ENCODE measurements around the gene SFMBT2. TPM values are rescaled to one million over a fixed set of nuclear protein-coding genes. Genes with fewer than 3 reads are reported as not detected.

SFMBT2 gene
- total and polyA plus RNA-seq, 2 experiments from 2014 or later = 4.3 to 5.9 TPM

DNA sequence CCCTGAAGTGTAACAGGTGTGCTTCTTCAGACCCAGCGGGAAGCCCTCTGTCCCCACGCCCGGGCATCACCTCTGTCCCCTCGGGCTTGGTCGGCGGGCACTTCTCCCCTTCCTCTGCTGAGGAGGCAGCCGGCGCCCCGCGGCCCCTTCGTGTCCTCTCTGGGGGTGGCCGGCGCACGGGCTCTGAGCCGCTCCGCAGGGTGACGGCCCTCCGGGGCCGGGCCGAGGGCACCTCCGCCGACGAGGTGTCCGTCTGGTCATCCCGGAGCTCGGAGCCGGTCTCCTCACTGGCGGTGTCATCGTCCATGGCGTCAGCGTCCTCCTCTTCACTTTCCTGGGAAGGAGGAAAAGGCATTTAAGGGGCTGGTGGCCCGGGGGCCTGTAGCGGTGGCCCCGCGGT, 239.0 kb downstream of the SFMBT2 start:
- no peak for DNase-seq (ENCODE audit: low read depth in 1 of 2, low spot score in 1 of 2)
- TF ChIP-seq, protein P1, sequence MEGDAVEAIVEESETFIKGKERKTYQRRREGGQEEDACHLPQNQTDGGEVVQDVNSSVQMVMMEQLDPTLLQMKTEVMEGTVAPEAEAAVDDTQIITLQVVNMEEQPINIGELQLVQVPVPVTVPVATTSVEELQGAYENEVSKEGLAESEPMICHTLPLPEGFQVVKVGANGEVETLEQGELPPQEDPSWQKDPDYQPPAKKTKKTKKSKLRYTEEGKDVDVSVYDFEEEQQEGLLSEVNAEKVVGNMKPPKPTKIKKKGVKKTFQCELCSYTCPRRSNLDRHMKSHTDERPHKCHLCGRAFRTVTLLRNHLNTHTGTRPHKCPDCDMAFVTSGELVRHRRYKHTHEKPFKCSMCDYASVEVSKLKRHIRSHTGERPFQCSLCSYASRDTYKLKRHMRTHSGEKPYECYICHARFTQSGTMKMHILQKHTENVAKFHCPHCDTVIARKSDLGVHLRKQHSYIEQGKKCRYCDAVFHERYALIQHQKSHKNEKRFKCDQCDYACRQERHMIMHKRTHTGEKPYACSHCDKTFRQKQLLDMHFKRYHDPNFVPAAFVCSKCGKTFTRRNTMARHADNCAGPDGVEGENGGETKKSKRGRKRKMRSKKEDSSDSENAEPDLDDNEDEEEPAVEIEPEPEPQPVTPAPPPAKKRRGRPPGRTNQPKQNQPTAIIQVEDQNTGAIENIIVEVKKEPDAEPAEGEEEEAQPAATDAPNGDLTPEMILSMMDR (IDR thresholded peaks at IDR 0.05; ENCODE audit: low read depth, low read length) = no peak
- H3K4me1 ChIP-seq (ENCODE audit: low read depth) = no peaks in the 10 kb centered on the region
- H3K36me3 ChIP-seq = peaks cover 5% of the 10 kb centered on the region
- H3K9me3 ChIP-seq (ENCODE audit: low read depth) = no peaks in the 10 kb centered on the region
- no peak overlapping the region for H3K4me3 ChIP-seq
- no peaks in the 10 kb centered on the region for H3K27me3 ChIP-seq
- H3K27ac ChIP-seq = no peak overlapping the region

DNA sequence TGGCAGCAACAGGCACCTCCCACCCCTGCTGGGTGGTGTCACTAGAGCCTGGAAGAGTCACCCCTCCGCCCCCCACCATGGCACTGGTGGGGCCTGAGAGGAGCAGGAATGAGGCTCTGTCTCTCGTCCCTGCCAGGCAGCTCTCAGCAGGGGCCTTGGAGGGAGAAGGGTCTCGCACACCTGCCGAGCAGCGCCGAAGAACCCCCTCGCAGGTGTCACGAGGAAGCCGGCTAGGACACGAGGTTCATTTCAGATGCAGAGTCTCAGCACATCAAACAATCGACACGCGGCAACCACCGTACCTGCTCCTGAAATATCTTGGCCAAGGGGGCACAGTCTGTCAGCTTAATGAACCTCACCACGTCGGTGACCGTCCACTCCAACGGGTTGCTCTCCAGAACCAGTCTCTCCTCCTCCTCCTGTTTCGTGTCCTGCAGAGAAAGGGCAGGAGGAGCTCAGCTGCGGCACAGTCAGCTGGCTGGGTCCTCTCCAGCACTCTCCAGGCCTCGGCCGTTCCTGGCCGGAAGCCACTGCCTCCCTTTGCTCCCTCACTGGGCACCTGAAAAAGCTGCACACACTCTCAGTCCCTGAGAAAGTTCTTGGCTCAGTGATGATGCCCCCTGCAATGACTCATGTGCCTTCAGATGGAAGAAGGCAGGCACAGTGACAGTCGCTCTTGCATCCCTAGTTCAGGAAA, 240.1 kb downstream of the SFMBT2 start:
- H3K36me3 ChIP-seq = peaks cover 5% of the 10 kb centered on the region
- TF ChIP-seq, protein P1 (IDR thresholded peaks at IDR 0.05; ENCODE audit: low read depth, low read length) = no peak
- DNase-seq (ENCODE audit: low read depth in 1 of 2, low spot score in 1 of 2) = no peak

DNA sequence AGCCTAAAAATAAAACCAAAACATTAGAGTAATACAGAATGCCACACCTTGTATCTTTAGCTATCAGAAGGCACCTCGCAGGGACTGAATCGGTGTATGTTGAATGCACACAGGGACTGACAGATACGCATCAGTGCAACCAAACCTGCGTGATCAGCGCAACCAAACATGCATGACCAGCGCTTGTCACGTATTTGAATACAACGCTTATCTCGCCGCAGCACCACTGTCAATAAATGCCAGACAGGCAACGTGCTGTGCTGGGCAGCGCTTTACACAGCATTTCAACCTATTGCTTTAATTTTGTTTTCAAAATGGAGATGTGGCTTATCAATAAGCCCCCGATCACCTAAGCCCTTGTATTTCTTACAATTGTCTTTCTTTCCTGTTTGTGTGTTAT, 242.4 kb downstream of the SFMBT2 start:
- H3K27me3 ChIP-seq = no peaks in the 10 kb centered on the region
- no peak overlapping the region for H3K27ac ChIP-seq
- H3K9me3 ChIP-seq (ENCODE audit: low read depth) = no peaks in the 10 kb centered on the region
- TF ChIP-seq, protein P1 (IDR thresholded peaks at IDR 0.05; ENCODE audit: low read depth, low read length) = no peak
- peaks cover 5% of the 10 kb centered on the region for H3K36me3 ChIP-seq
- H3K4me1 ChIP-seq (ENCODE audit: low read depth) = no peaks in the 10 kb centered on the region
- H3K4me3 ChIP-seq = no peak overlapping the region
- no peak for DNase-seq (ENCODE audit: low read depth in 1 of 2, low spot score in 1 of 2)

More for the DNA sequence above, 240.1 kb downstream of the SFMBT2 start:
- Histone ChIP-seq H3K9me3 (ENCODE audit: low read depth) (no peaks in the 10 kb centered on the region), H3K4me3 (no peak overlapping the region), H3K27ac (no peak overlapping the region), H3K27me3 (no peaks in the 10 kb centered on the region), H3K4me1 (ENCODE audit: low read depth) (no peaks in the 10 kb centered on the region)

DNA sequence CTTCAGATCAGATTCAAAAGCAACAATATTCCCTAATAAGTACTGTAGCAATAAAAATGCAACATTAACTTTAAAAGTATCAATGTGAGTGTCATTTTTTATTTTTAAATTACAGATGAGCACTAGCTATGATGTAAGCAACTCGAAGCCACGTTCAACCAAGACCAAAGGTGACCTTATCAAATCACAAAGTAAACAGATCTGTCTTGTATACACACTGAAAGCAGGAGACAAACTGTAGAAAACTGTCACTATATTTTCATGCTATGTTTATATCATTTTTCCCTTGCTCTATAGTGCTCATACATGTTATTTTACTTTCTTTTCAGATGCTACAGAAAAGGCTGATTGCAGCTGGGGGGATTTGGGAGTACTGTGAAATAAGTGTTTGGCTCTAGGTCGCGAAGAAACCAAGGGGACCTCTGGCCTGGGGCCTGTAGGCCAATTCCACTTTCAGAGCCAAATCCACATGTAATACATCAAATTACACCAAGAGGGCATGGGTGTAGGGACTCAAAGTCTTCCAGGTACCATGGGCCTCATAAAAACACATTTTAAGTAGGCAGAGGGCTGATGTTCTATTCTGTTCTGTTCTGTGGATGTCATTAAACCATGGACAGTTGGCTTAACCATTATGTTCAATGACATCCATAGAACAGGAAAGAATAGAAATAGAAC, 245.2 kb downstream of the SFMBT2 start:
- no peaks in the 10 kb centered on the region for H3K27me3 ChIP-seq
- no peaks in the 10 kb centered on the region for H3K4me1 ChIP-seq (ENCODE audit: low read depth)
- DNase-seq (ENCODE audit: low read depth in 1 of 2, low spot score in 1 of 2) = no peak
- H3K9me3 ChIP-seq (ENCODE audit: low read depth) = no peaks in the 10 kb centered on the region
- H3K27ac ChIP-seq = no peak overlapping the region
- TF ChIP-seq, protein P1 (IDR thresholded peaks at IDR 0.05; ENCODE audit: low read depth, low read length) = no peak
- no peak overlapping the region for H3K4me3 ChIP-seq
- peaks cover 5% of the 10 kb centered on the region for H3K36me3 ChIP-seq

DNA sequence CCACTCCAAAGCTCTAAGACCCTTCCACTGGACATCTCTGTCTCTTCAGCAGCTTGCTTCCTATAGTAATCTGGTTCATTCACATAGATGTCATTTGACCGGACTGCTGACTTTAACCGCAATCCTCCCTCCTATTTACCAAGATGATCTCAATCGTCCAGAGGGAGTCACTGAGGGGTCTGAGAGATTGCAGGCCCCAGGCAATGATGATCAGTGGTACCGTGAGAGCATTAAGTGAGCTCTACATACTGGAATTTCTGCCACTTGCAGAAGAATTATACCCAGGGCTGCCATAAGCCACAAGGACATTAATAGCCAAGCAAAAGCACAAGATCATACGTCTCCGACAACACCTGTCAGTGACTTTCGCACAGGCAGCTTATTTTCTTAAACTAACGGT, 245.9 kb downstream of the SFMBT2 start:
- TF ChIP-seq, protein P1 (IDR thresholded peaks at IDR 0.05; ENCODE audit: low read depth, low read length) = no peak

More for the DNA sequence above, 245.9 kb downstream of the SFMBT2 start:
- Histone ChIP-seq H3K27me3 (no peaks in the 10 kb centered on the region), H3K4me3 (no peak overlapping the region), H3K4me1 (ENCODE audit: low read depth) (no peaks in the 10 kb centered on the region), H3K27ac (no peak overlapping the region), H3K9me3 (ENCODE audit: low read depth) (no peaks in the 10 kb centered on the region), H3K36me3 (peaks cover 5% of the 10 kb centered on the region)
- no peak for DNase-seq (ENCODE audit: low read depth in 1 of 2, low spot score in 1 of 2)
